Neural progenitor cell (in vitro differentiated cells): ENCODE data around the gene HRK.

Experiments
- CTCF ChIP-seq: fragments of 200-600 bp; sonication (generic); IDR thresholded peaks from 2 replicates; pipeline ENCODE4 v1.5.1; 2017; ENCODE audit warnings: antibody characterized with exemption, mild to moderate bottlenecking
- EZH2 ChIP-seq: fragments of 200-600 bp; sonication (generic); IDR thresholded peaks from 2 replicates; pipeline ENCODE4 v1.6.1; 2017; ENCODE audit warnings: antibody characterized with exemption, mild to moderate bottlenecking, moderate library complexity

- TF ChIP-seq CTCF (no peak), EZH2 (no peak)
Measured at GRCh38 chr12:116861320-116861719, 19.9 kb downstream of the HRK start.
